Hematopoietic multipotent progenitor cell treated with erythropoietin and hydrocortisone succinate and interleukin-3 and kit ligand, for 8 days (in vitro differentiated cells): Measurements from ENCODE around the gene FSTL4.

Experiments
- DNase-seq: peaks from one replicate; pipeline ENCODE4 v3.0.0-alpha.2; 2015

FSTL4 gene

GRCh38 chr5:133314086-133314485, 298.3 kb downstream of the FSTL4 start:
- DNase-seq = no peak

GRCh38 chr5:133311176-133311575, 301.2 kb downstream of the FSTL4 start:
- no peak for DNase-seq

GRCh38 chr5:133309984-133310621, 302.2 kb downstream of the FSTL4 start:
- DNase-seq = no peak

- no peak for DNase-seq
Measured at GRCh38 chr5:133309166-133309795, 303.1 kb downstream of the FSTL4 start.

- DNase-seq = no peak
Measured at GRCh38 chr5:133307275-133307674, 305.1 kb downstream of the FSTL4 start.

GRCh38 chr5:133304707-133305216, 307.6 kb downstream of the FSTL4 start:
- DNase-seq = no peak

GRCh38 chr5:133304178-133304577, 308.2 kb downstream of the FSTL4 start:
- no peak for DNase-seq

- no peak for DNase-seq
Measured at GRCh38 chr5:133303298-133303697, 309.0 kb downstream of the FSTL4 start.

- DNase-seq = no peak
Measured at GRCh38 chr5:133299728-133300127, 312.6 kb downstream of the FSTL4 start.

- no peak for DNase-seq
Measured at GRCh38 chr5:133299021-133299420, 313.3 kb downstream of the FSTL4 start.

GRCh38 chr5:133298447-133298846, 313.9 kb downstream of the FSTL4 start:
- no peak for DNase-seq

- DNase-seq = no peak
Measured at GRCh38 chr5:133297293-133297692, 315.0 kb downstream of the FSTL4 start.

- DNase-seq = no peak
Measured at GRCh38 chr5:133296624-133297023, 315.7 kb downstream of the FSTL4 start.

- DNase-seq = no peak
Measured at GRCh38 chr5:133295520-133295919, 316.8 kb downstream of the FSTL4 start.

GRCh38 chr5:133294380-133294779, 318.0 kb downstream of the FSTL4 start:
- DNase-seq = no peak

GRCh38 chr5:133293960-133294359, 318.4 kb downstream of the FSTL4 start:
- DNase-seq = no peak

GRCh38 chr5:133292300-133292699, 320.0 kb downstream of the FSTL4 start:
- no peak for DNase-seq

- DNase-seq = no peak
Measured at GRCh38 chr5:133291524-133291923, 320.8 kb downstream of the FSTL4 start.

- no peak for DNase-seq
Measured at GRCh38 chr5:133290669-133291240, 321.6 kb downstream of the FSTL4 start.

GRCh38 chr5:133289686-133290367, 322.5 kb downstream of the FSTL4 start:
- no peak for DNase-seq

GRCh38 chr5:133287500-133287899, 324.8 kb downstream of the FSTL4 start:
- DNase-seq = peak; percentile 30

- no peak for DNase-seq
Measured at GRCh38 chr5:133286483-133286882, 325.9 kb downstream of the FSTL4 start.

- no peak for DNase-seq
Measured at GRCh38 chr5:133285583-133286021, 326.7 kb downstream of the FSTL4 start.

- no peak for DNase-seq
Measured at GRCh38 chr5:133284306-133284705, 328.0 kb downstream of the FSTL4 start.
